GM19328 (cell line): ENCODE data around the gene CHST11.

Source experiments
- ATAC-seq: cut with Tn5 transposase; IDR thresholded peaks from one replicate; pipeline ENCODE4 v1.9.1; 2021; ENCODE audit warnings: mild to moderate bottlenecking, moderate library complexity; ENCODE audit not compliant: unreplicated experiment

The CHST11 gene

DNA sequence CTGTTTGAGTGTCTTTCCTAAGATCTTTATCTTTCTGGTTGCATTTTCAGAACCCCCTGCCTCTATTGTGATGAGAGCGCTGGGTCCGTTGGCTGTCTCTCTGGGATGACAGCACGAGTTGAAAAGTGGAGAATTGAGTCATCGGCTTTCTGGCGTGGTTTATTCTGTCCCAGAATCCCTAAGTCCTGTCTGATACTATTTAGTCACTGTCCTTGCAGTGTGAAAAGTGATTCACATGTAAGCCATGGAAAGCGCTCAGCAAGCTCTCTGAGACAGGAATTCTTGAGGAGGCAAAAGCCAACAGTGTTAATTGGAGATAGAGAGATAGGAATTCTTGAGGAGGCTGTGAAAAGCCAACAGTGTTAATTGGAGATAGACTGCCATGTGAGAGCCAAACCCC is 121.7 kb downstream of the CHST11 start:
- ATAC-seq: no peak

DNA sequence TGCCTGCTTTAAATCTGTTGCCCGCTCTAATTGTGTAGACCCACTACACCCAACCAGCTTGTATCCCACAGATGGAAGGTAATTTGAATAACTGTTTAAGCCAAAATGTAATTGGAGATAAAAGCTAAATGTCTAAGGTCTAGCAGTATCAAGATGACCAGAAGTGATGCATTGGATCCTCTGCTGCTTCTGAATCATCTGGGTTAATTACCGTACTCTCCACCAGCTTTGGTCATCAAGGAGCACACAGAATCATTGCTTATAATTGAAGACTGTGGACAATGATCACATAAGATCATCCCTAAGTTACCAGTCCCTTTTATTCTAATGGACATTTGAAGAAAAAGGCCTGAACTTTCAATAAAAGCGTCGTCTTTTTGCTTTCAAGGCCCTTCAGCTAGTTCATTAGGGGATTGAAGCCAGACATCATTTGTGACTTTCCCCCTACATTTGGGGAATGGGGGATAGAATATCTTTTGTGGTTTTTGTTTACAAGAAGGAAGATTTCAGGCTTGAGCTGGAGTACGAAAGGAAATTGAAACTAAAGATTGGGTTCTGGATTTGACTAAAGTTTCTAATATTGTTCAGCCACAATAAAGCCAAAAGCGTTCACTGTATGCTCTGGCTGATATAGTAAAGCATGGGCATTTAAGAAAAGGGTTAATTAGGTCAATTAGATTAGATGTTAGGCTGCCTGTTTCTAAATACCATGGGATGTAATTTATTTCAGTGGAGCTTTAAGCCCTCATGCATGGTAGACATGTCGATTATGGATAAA is 123.2 kb downstream of the CHST11 start:
- ATAC-seq: no peak

DNA sequence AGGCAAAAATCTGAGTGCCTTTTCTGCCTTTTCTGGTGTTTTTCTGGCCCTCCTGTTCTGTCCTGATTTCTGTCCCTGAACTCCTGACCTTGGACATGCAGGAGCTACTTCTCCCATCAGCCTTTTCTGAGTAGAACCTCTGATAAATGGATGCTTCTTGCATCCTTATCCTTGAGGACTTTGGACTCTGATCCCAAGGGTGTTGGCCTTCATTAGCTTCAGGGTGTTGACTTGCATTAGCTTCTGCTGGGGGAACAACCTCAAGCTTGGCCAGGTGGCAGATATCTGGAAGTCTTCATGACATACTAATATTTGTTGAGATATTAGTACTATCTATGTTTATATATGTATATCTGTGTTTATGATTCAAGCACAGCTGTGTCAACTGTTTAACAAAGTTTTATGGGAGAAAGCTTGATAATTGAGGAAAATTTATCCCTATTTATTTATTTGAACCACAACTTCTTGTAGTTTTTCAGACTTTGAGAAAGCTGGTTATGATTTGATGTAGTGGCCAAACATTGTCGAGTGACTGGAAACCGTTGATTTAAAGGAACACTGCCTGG is 124.3 kb downstream of the CHST11 start:
- ATAC-seq: no peak

GRCh38 chr12:104582739-104583138 is 126.0 kb downstream of the CHST11 start:
- ATAC-seq: peak; percentile 78

- peak; percentile 43 for ATAC-seq
These were observed 126.6 kb downstream of the CHST11 start for GRCh38 chr12:104583301-104583700.

GRCh38 chr12:104585448-104586055 is 128.8 kb downstream of the CHST11 start:
- no peak for ATAC-seq

GRCh38 chr12:104586351-104586919 is 129.7 kb downstream of the CHST11 start:
- no peak for ATAC-seq

DNA sequence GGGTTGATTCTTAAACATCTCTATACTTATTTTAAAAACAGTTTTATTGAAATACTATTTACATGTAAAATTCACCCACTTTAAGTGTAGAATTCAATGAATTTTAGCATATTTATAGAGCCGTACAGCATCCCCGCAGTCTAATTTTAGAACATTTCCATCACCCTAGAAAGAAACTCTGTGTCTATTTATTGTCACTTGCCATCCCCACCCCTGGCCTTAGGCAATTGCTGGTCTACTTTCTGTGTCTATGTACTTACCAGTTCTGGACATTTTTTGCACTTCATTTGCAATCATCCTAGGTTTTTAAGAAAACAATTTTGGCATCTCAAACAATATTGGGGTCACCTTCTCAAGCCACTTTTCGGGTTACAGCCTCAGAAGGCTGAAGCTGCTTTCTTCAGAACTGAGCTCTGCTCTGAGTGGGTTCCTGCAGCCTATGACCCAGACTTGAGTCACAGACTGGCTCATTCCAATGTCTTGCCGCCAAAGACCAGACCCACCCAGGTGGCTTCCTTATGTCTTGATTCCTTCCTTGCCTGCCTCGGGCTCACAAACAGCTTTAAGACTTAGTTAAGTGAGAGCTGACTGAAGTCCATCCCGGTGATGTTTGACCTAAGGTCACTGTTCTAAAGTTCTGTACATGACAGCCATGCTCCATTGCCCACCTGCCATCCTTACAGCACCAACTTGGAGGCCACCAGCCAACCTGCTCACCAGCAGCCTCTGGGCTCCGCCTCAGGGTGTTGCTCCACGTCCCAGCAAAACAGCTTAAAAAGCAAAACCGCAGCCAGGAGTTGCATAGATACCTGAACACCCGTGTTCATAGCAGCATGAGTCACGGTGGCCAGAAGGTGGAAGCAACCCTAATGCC is 131.5 kb downstream of the CHST11 start:
- ATAC-seq: no peak

GRCh38 chr12:104588921-104589590 is 132.3 kb downstream of the CHST11 start:
- ATAC-seq: no peak

DNA sequence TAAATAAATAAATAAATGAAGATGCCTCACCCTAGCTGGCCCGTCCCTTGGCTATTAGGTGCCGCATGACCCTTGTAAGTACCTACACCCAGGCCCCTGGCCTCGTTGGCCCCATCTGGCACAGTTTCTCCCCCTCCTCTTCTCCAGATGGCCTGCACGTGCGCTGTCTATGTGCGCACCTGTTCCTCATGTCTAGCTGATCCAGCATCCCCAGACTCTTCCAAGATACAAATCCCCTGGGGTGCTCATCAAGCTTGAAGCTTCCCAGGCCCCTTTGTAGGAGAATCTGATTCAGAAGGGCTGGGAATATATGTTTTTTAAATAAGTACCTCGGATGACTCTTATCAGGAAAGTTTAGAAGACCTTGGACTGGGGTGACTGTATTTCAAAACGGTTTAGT is 133.3 kb downstream of the CHST11 start:
- ATAC-seq: no peak

GRCh38 chr12:104591257-104591885 is 134.6 kb downstream of the CHST11 start:
- ATAC-seq: no peak

GRCh38 chr12:104593482-104593881 is 136.7 kb downstream of the CHST11 start:
- no peak for ATAC-seq

DNA sequence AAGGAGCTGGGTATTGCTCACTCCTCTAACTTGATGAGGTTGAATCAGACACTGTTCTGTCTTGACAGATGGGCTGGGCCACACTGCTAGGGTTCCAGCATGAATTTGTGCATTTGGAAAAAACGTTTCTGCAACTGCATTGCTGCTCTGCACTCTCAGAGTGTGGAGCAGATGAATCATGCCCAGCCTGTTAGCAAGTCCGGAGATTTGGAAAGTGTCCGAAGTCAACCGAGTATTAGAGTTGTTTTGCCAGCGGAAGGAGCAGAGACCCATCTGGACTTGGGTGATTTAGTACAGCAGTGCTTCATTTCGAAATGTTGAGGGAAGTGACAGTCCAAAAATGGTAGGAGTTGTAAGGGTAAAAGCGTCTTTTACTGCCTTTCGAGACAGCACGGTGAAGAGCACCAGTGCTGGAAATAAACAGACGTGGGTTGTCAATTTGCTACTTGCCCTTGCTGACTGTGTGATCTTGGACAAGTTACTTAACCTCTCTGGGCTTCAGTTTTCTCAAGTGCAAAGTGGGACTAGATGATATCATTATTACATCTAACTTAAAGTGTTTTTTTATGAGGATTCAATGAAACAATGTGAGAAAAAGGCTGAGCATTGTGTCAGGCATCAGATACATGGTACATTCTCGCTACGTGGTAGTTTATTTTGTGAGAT is 139.5 kb downstream of the CHST11 start:
- no peak for ATAC-seq

DNA sequence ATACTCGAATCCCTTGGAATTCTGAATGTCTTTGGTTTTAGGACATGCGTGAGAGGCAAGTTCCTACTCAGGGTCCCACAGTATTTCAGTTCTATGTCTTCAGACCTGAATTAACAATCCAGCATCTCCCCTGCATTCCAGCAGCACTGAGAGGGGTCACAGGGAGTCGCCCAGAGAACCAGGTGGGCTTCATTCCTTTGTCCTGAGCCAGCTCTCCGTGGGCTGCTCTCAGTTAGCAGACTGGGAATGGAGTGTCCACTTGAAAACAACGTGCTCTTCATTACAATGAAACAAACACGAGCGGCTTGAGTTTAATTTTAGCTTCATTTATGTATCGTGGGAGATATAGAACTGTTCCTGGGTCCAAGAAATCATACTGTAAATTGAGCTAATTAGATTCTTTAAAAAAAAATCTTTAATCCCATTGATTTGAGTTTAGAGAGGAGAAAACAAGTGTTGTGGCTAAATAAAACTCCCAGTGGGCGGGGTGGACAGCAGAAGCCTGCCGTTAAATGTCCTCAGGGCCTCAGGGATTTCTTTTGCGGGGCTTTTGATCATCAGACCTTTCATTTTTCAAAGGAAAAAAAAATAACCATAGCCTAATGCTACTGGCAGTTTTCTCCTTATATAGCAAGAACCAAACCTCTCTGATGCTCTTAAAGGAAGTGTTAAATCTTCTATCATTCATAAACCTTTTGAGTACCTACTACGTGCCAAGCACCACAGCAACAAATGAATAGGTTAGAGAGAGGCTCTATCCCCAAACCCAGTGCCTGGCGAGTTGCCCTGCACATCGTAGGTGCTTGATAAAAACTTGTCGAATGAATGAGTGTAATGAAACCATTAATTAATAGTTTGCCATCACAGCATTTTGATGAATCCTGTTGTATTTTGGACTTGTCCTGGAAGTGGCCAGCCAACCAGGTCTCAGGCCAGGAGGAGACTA is 140.4 kb downstream of the CHST11 start:
- ATAC-seq: no peak

DNA sequence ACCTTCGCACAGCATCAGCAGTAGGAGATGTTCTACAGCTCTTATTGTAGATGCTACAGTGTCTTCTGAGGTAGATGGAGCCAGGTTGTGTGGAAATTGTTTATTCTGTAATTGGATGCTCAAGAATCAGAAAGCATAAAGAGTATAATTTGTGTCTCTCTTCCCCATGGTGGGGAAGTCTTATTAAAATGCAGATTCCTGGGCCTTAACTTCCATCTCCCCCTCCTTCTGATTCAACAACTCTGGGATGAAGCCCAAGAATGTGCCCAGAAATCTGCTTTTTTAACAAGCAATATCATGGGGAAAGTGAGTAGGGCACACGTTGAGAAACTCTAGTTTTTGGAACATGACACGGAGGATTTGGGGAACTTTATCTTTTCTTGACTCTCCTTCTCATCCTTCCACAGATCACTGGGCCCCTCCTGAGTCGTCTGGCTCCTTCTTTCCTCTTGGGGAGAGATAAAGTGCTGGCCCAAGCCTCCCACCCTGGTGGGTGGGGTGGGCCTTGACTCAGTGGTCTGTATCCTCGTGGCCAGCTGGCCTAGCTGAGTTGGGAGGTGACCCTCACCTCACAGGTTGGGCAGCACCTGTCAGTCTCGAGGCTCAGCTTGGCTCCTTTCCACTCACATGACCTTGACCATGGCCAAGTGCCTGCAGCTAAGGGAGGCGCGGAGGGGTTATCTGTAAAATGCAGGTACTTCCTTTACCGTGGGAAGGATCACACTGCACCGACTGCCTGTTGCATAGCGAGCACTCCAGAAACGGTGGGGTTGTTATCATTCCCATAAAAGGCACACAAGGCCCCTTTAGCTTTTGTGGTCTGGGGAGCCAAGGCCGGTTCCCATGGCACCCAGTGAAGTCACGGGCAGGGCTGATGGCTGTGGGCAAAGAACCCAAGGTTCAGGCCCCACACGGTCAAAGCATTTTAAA is 141.9 kb downstream of the CHST11 start:
- ATAC-seq: no peak

DNA sequence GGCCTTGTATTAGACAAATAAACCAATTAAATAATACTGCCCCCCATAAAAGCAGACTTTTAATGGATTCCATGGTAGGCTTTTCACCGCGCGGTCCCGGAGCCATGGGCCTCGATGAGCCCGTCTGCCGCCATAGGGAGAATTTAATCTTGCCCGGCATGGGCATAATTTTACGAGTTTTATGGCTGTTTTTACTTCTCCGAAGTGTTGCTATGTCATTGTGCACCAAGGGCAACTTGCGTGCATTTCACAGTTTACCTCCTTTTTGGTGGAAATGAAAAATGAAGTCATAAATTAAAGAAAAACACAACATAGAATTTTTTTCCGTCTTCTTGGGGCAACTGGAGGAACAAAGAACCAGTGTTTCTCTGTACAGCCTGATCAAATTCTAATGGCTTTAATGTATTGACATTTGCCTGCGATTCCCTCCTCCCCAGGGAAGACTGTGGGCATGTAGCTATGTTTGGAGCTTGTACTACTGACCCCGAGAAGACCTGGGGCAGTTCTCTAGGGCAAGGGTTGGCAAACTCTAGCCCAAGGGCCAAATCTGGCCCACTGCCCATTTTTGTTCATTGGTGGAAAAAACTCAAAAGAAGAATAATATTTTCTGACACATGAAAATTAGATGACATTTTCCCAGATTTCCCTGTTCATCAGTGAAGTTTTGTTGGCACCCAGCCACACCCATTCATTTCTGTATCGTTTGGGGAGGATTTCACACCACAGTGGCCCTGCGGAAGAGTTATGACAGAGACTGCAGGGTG is 142.7 kb downstream of the CHST11 start:
- no peak for ATAC-seq
